AG10803 (cell line): Measurements from ENCODE around the gene CACNA1D.

Experiments used
- DNase-seq: peaks from one replicate; pipeline ENCODE4 v3.0.0; 2010; ENCODE audit warnings: low read depth
- H3K4me3 ChIP-seq: 2 replicates; pipeline ENCODE4 v1.5.1; 2011; ENCODE audit warnings: mild to moderate bottlenecking, low read length, control low read depth
- TF ChIP-seq, protein P1 (sequence below): conservative IDR thresholded peaks from 2 replicates; pipeline ENCODE4 v1.5.1; 2011; ENCODE audit warnings: mild to moderate bottlenecking, low read length, control low read depth, inconsistent platforms

The CACNA1D gene

DNA sequence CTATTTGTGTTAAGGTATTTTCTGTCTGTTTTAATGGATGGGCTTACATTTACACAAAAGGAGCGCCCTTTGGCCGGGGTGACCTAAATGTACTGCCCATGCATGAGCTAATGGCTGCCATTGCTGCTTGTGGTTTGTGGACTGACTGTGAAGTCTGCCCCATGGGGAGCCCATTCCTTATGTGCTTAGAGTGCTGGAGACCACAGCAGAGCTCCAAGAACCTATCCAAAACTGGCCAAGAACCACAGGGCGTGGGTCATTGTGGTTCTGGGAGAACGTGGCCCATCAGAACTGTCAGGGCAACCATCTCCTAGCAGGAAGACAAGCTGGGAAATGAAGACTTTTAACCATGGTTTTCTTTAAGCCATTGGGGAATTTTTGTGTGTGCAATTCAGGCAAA is 246.5 kb downstream of the CACNA1D start:
- TF ChIP-seq, protein P1, sequence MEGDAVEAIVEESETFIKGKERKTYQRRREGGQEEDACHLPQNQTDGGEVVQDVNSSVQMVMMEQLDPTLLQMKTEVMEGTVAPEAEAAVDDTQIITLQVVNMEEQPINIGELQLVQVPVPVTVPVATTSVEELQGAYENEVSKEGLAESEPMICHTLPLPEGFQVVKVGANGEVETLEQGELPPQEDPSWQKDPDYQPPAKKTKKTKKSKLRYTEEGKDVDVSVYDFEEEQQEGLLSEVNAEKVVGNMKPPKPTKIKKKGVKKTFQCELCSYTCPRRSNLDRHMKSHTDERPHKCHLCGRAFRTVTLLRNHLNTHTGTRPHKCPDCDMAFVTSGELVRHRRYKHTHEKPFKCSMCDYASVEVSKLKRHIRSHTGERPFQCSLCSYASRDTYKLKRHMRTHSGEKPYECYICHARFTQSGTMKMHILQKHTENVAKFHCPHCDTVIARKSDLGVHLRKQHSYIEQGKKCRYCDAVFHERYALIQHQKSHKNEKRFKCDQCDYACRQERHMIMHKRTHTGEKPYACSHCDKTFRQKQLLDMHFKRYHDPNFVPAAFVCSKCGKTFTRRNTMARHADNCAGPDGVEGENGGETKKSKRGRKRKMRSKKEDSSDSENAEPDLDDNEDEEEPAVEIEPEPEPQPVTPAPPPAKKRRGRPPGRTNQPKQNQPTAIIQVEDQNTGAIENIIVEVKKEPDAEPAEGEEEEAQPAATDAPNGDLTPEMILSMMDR: no peak
- no peak for DNase-seq
- H3K4me3 ChIP-seq: no peak overlapping the region

GRCh38 chr3:53744351-53744750 is 249.9 kb downstream of the CACNA1D start:
- no peak overlapping the region for H3K4me3 ChIP-seq
- no peak for DNase-seq
- TF ChIP-seq, protein P1: no peak

GRCh38 chr3:53747559-53747958 is 253.1 kb downstream of the CACNA1D start:
- H3K4me3 ChIP-seq: no peak overlapping the region
- no peak for DNase-seq
- TF ChIP-seq, protein P1: no peak

- no peak for DNase-seq
- TF ChIP-seq, protein P1: no peak
- no peak overlapping the region for H3K4me3 ChIP-seq
Measured at GRCh38 chr3:53748512-53749271, 254.3 kb downstream of the CACNA1D start.

GRCh38 chr3:53749448-53749847 is 255.0 kb downstream of the CACNA1D start:
- TF ChIP-seq, protein P1: no peak
- DNase-seq: no peak
- no peak overlapping the region for H3K4me3 ChIP-seq

GRCh38 chr3:53750253-53751210 is 256.1 kb downstream of the CACNA1D start:
- TF ChIP-seq, protein P1: no peak
- H3K4me3 ChIP-seq: no peak overlapping the region
- no peak for DNase-seq
